Peyer's patch (tissue), 4 donors: ENCODE measurements around the gene MYOF. TPM values are rescaled to one million over a fixed set of nuclear protein-coding genes. Genes with fewer than 3 reads are reported as not detected.

Experiments
- DNase-seq, 3 donors: peaks; one replicate each; pipeline ENCODE4 v3.0.0-alpha.2; 2017 to 2019
- H3K27ac ChIP-seq, 4 donors: fragments of 200-600 bp; sonication (generic); one replicate each; pipeline ENCODE4 v1.5.1; 2016 to 2019
- H3K27me3 ChIP-seq, 2 donors: fragments of 200-600 bp; sonication (generic); one replicate each; pipeline ENCODE4 v1.5.1; 2019
- H3K36me3 ChIP-seq, 3 donors: fragments of 200-600 bp; sonication (generic); one replicate each; pipeline ENCODE4 v1.5.1; 2016 to 2019
- H3K4me1 ChIP-seq, 4 donors: fragments of 200-600 bp; sonication (generic); one replicate each; pipeline ENCODE4 v1.5.1; 2016 to 2019
- H3K4me3 ChIP-seq, 4 donors: fragments of 200-600 bp; sonication (generic); 1 replicate in 3 of 4; 2 replicates in 1 of 4; pipeline ENCODE4 v1.5.1; 2016 to 2019; ENCODE audit warnings: mild to moderate bottlenecking in 1 of 4
- H3K9me3 ChIP-seq, 4 donors: fragments of 200-600 bp; sonication (generic); one replicate each; pipeline ENCODE4 v1.5.1; 2016 to 2019; ENCODE audit warnings: mild to moderate bottlenecking in 1 of 4
- CTCF ChIP-seq, 6 experiments: fragments of 450-650 bp in 4 of 6; fragments of 200-600 bp in 2 of 6; sonication (generic) in 1 of 6; IDR thresholded peaks; one replicate each; pipeline ENCODE4 v1.5.1; 2017 to 2019; ENCODE audit warnings: antibody characterized with exemption in 6 of 6, mild to moderate bottlenecking in 3 of 6, moderate library complexity in 1 of 6
- POLR2A ChIP-seq, 2 donors: fragments of 450-650 bp; IDR thresholded peaks; one replicate each; pipeline ENCODE4 v1.5.1; 2017; ENCODE audit warnings: antibody characterized with exemption in 2 of 2, mild to moderate bottlenecking in 2 of 2, moderate library complexity in 2 of 2
- total RNA-seq, 4 donors: library from RNA; depleted of rRNA; stranded (reverse); fragments of >200 nt; gene quantifications; one replicate each; pipeline ENCODE4 v1.1.0, GENCODE V29; 2016

The MYOF gene
- total RNA-seq, 4 donors from 2014 or later: 15.1 to 52.8 (median 24.4) TPM

GRCh38 chr10:93406364-93407145, 75.6 kb downstream of the MYOF start:
- DNase-seq: no peak
- Histone ChIP-seq H3K4me3 (no peak overlapping the region), H3K36me3 (peaks cover 0 to 6% (median 0%) of the 10 kb centered on the region in 3 donors), H3K4me1 (no peaks in the 10 kb centered on the region), H3K27me3 (no peaks in the 10 kb centered on the region), H3K27ac (no peak overlapping the region), H3K9me3 (no peaks in the 10 kb centered on the region)
- TF ChIP-seq POLR2A (IDR thresholded peaks at IDR 0.05) (no peak), CTCF (IDR thresholded peaks at IDR 0.05) (no peak)

- H3K4me1 ChIP-seq: no peaks in the 10 kb centered on the region
- no peak for TF ChIP-seq CTCF (IDR thresholded peaks at IDR 0.05)
- TF ChIP-seq POLR2A (IDR thresholded peaks at IDR 0.05): no peak
- H3K36me3 ChIP-seq: peaks cover 0 to 12% (median 0%) of the 10 kb centered on the region in 3 donors
- DNase-seq: no peak
- no peaks in the 10 kb centered on the region for H3K27me3 ChIP-seq
- H3K27ac ChIP-seq: no peak overlapping the region
- H3K4me3 ChIP-seq: no peak overlapping the region
- no peaks in the 10 kb centered on the region for H3K9me3 ChIP-seq
Measured at GRCh38 chr10:93404048-93404354, 78.1 kb downstream of the MYOF start.

- no peak for DNase-seq
- no peak for TF ChIP-seq POLR2A (IDR thresholded peaks at IDR 0.05)
- TF ChIP-seq CTCF (IDR thresholded peaks at IDR 0.05): no peak
- Histone ChIP-seq H3K4me3 (no peak overlapping the region), H3K27me3 (no peaks in the 10 kb centered on the region), H3K9me3 (no peaks in the 10 kb centered on the region), H3K36me3 (peaks cover 0 to 12% (median 0%) of the 10 kb centered on the region in 3 donors), H3K4me1 (no peaks in the 10 kb centered on the region), H3K27ac (no peak overlapping the region)
Measured at GRCh38 chr10:93403152-93404047, 78.7 kb downstream of the MYOF start.

GRCh38 chr10:93402192-93402591, 79.9 kb downstream of the MYOF start:
- no peak for DNase-seq
- TF ChIP-seq POLR2A (IDR thresholded peaks at IDR 0.05) (no peak), CTCF (IDR thresholded peaks at IDR 0.05) (no peak)
- Histone ChIP-seq H3K27ac (no peak overlapping the region), H3K4me3 (no peak overlapping the region), H3K27me3 (no peaks in the 10 kb centered on the region), H3K36me3 (peaks cover 0 to 6% (median 0%) of the 10 kb centered on the region in 3 donors), H3K9me3 (no peaks in the 10 kb centered on the region), H3K4me1 (no peaks in the 10 kb centered on the region)

GRCh38 chr10:93398528-93398927, 83.6 kb downstream of the MYOF start:
- no peaks in the 10 kb centered on the region for H3K27me3 ChIP-seq
- DNase-seq: no peak
- H3K27ac ChIP-seq: no peak overlapping the region
- H3K4me1 ChIP-seq: no peaks in the 10 kb centered on the region
- H3K9me3 ChIP-seq: no peaks in the 10 kb centered on the region
- no peak overlapping the region for H3K4me3 ChIP-seq
- no peak for TF ChIP-seq CTCF (IDR thresholded peaks at IDR 0.05)
- no peak for TF ChIP-seq POLR2A (IDR thresholded peaks at IDR 0.05)
- peaks cover 0 to 6% (median 0%) of the 10 kb centered on the region in 3 donors for H3K36me3 ChIP-seq
